Smooth muscle cell (in vitro differentiated cells): ENCODE data around the gene FBXO24. TPM values are rescaled to one million over a fixed set of nuclear protein-coding genes. Genes with fewer than 3 reads are reported as not detected.

ENCODE experiments used
- DNase-seq: peaks from one replicate; lab custom pipeline; 2025; ENCODE audit not compliant: unreplicated experiment; lab: John Stamatoyannopoulos, UW
- H2AFZ ChIP-seq: fragments of 200-600 bp; sonication (generic); 2 replicates; pipeline ENCODE4 v1.6.0; 2016; ENCODE audit warnings: antibody characterized with exemption, low read depth, mild to moderate bottlenecking
- H3F3A ChIP-seq: fragments of 200-600 bp; sonication (generic); 2 replicates; pipeline ENCODE4 v1.6.0; 2017; ENCODE audit warnings: antibody characterized with exemption, low read depth
- H3K27ac ChIP-seq: fragments of 200-600 bp; sonication (generic); 2 replicates; pipeline ENCODE4 v1.5.1; 2016; ENCODE audit warnings: low read depth, mild to moderate bottlenecking
- H3K27me3 ChIP-seq: fragments of 200-600 bp; sonication (generic); 2 replicates; pipeline ENCODE4 v1.6.1; 2016; ENCODE audit warnings: low read depth, mild to moderate bottlenecking
- H3K36me3 ChIP-seq: fragments of 200-600 bp; sonication (generic); 2 replicates; pipeline ENCODE4 v1.5.1; 2016; ENCODE audit warnings: low read depth
- H3K4me1 ChIP-seq: fragments of 200-600 bp; sonication (generic); 2 replicates; pipeline ENCODE4 v1.5.1; 2016; ENCODE audit warnings: low read depth
- H3K4me2 ChIP-seq: fragments of 200-600 bp; sonication (generic); 2 replicates; pipeline ENCODE4 v1.6.0; 2016; ENCODE audit warnings: mild to moderate bottlenecking
- H3K4me3 ChIP-seq: fragments of 200-600 bp; sonication (generic); 2 replicates; pipeline ENCODE4 v1.5.1; 2016; ENCODE audit warnings: mild to moderate bottlenecking
- H3K79me2 ChIP-seq: fragments of 200-600 bp; sonication (generic); 2 replicates; pipeline ENCODE4 v1.6.0; 2016; ENCODE audit warnings: low read depth, mild to moderate bottlenecking
- H3K9ac ChIP-seq: fragments of 200-600 bp; sonication (generic); 2 replicates; pipeline ENCODE4 v1.6.0; 2016; ENCODE audit warnings: low read depth
- H3K9me3 ChIP-seq: fragments of 200-600 bp; sonication (generic); replicated peaks from 2 replicates; pipeline ENCODE4 v1.5.1; 2016; ENCODE audit warnings: low read depth
- H4K20me1 ChIP-seq: fragments of 200-600 bp; sonication (generic); 2 replicates; pipeline ENCODE4 v1.6.0; 2016; ENCODE audit warnings: low read depth
- CTCF ChIP-seq: fragments of 200-600 bp; sonication (generic); IDR thresholded peaks from 2 replicates; pipeline ENCODE4 v1.5.1; 2017; ENCODE audit warnings: borderline replicate concordance, mild to moderate bottlenecking, antibody characterized with exemption; ENCODE audit not compliant: insufficient read depth, poor library complexity, severe bottlenecking
- WGBS: methylation state at CpG from one replicate; pipeline ENCODE4 v1.1.7; 2016; ENCODE audit warnings: low lambda C conversion rate; 5-methylcytosine and 5-hydroxymethylcytosine counted together
- polyA plus RNA-seq: library from polyadenylated mRNA; unstranded; fragments of >200 nt; fragmentation: Nextera tagmentation; extraction: Ambion mirVana; gene quantifications from 2 replicates; pipeline ENCODE4 v1.2.1, GENCODE V29; 2016
- total RNA-seq: library from RNA; depleted of rRNA; stranded (reverse); fragments of >200 nt; gene quantifications from 2 replicates; pipeline ENCODE4 v1.2.3, GENCODE V29; 2014

FBXO24 gene
- total and polyA plus RNA-seq, 2 experiments from 2014 or later, result 0.22 to 0.61 TPM

- peaks cover 6% of the 10 kb centered on the region for H3K36me3 ChIP-seq
- no peaks in the 10 kb centered on the region for H3K27me3 ChIP-seq
- TF ChIP-seq CTCF, result no peak
- peaks cover 41% of the 10 kb centered on the region for H4K20me1 ChIP-seq
- peaks cover 16% of the 10 kb centered on the region for H3K4me1 ChIP-seq
- H2AFZ ChIP-seq, result no peak overlapping the region
- no peak overlapping the region for H3K4me3 ChIP-seq
- 70% methylated on average over 8 of the region's 11 CpGs for WGBS
- no peaks in the 10 kb centered on the region for H3K9me3 ChIP-seq
- peak overlapping the region; percentile 83 for H3K4me2 ChIP-seq
- no peak overlapping the region for H3K9ac ChIP-seq
- no peak for DNase-seq
- H3K79me2 ChIP-seq, result peaks cover 13% of the 10 kb centered on the region
- H3F3A ChIP-seq, result peaks cover 11% of the 10 kb centered on the region
- H3K27ac ChIP-seq, result peak overlapping the region; percentile 83
Observed at GRCh38 chr7:100582650-100583049, 3.5 kb upstream of the FBXO24 start.

GRCh38 chr7:100583132-100584053, 2.7 kb upstream of the FBXO24 start:
- peak; percentile 12 for DNase-seq
- Histone ChIP-seq H3K79me2 (peaks cover 13% of the 10 kb centered on the region), H3K4me3 (peak overlapping the region; percentile 75), H3K9ac (no peak overlapping the region), H3K36me3 (peaks cover 6% of the 10 kb centered on the region), H3K27ac (peak overlapping the region; percentile 83), H3K4me1 (peaks cover 16% of the 10 kb centered on the region), H3K4me2 (peak overlapping the region; percentile 83), H4K20me1 (peaks cover 41% of the 10 kb centered on the region), H3K9me3 (no peaks in the 10 kb centered on the region), H2AFZ (no peak overlapping the region), H3F3A (peaks cover 11% of the 10 kb centered on the region), H3K27me3 (no peaks in the 10 kb centered on the region)
- 43% methylated on average over 23 of the region's 23 CpGs for WGBS
- no peak for TF ChIP-seq CTCF

- H3K79me2 ChIP-seq, result peaks cover 13% of the 10 kb centered on the region
- TF ChIP-seq CTCF, result no peak
- H3K9me3 ChIP-seq, result no peaks in the 10 kb centered on the region
- peak overlapping the region; percentile 83 for H3K27ac ChIP-seq
- peak overlapping the region; percentile 83 for H3K4me2 ChIP-seq
- H3K4me1 ChIP-seq, result peaks cover 16% of the 10 kb centered on the region
- H4K20me1 ChIP-seq, result peaks cover 41% of the 10 kb centered on the region
- H3K9ac ChIP-seq, result no peak overlapping the region
- peak overlapping the region; percentile 75 for H3K4me3 ChIP-seq
- DNase-seq, result no peak
- WGBS, result 54% methylated on average over 11 of the region's 15 CpGs
- H3F3A ChIP-seq, result peaks cover 11% of the 10 kb centered on the region
- H3K27me3 ChIP-seq, result no peaks in the 10 kb centered on the region
- no peak overlapping the region for H2AFZ ChIP-seq
- H3K36me3 ChIP-seq, result peaks cover 6% of the 10 kb centered on the region
Observed at GRCh38 chr7:100584054-100584682, 2.0 kb upstream of the FBXO24 start.
